GM21529 (cell line): ENCODE results near the gene KRT9.
"Not testable (repeated sequence)": the region's sequence is repeated elsewhere in the genome, so short reads cannot be mapped to it uniquely, and the experiment has no call there.

Source experiments
- ATAC-seq: cut with Tn5 transposase; IDR thresholded peaks from one replicate; pipeline ENCODE4 v1.9.1; 2021; ENCODE audit not compliant: unreplicated experiment

KRT9 gene

GRCh38 chr17:41602524-41602923 is 30.7 kb upstream of the KRT9 start:
- ATAC-seq, result no peak

- ATAC-seq, result no peak
These were observed 28.5 kb upstream of the KRT9 start for GRCh38 chr17:41600318-41600717.

GRCh38 chr17:41599680-41600079 is 27.8 kb upstream of the KRT9 start:
- no peak for ATAC-seq

GRCh38 chr17:41595585-41595984 is 23.7 kb upstream of the KRT9 start:
- no peak for ATAC-seq

- no peak for ATAC-seq
These were observed 22.6 kb upstream of the KRT9 start for GRCh38 chr17:41594363-41594915.

- ATAC-seq, result no peak
These were observed 21.6 kb upstream of the KRT9 start for GRCh38 chr17:41593306-41593981.

GRCh38 chr17:41592601-41593305 is 20.9 kb upstream of the KRT9 start:
- no peak for ATAC-seq

GRCh38 chr17:41589301-41589700 is 17.4 kb upstream of the KRT9 start:
- ATAC-seq, result no peak

GRCh38 chr17:41588126-41588810 is 16.4 kb upstream of the KRT9 start:
- no peak for ATAC-seq

- no peak for ATAC-seq
These were observed 15.1 kb upstream of the KRT9 start, which contains the start of gene KRT14 for GRCh38 chr17:41586863-41587495. KRT14 (minus strand) TSS chr17:41586895; CDS start chr17:41586834, 61 bp downstream.

- ATAC-seq, result no peak
These were observed 13.6 kb upstream of the KRT9 start for GRCh38 chr17:41585301-41586056.

GRCh38 chr17:41584331-41584927 is 12.6 kb upstream of the KRT9 start:
- ATAC-seq, result not testable (repeated sequence)

GRCh38 chr17:41583137-41584127 is 11.6 kb upstream of the KRT9 start:
- ATAC-seq, result no peak

- not testable (repeated sequence) for ATAC-seq
These were observed 10.5 kb upstream of the KRT9 start for GRCh38 chr17:41582061-41582968.

GRCh38 chr17:41581366-41582060 is 9.7 kb upstream of the KRT9 start:
- no peak for ATAC-seq

- ATAC-seq, result no peak
These were observed 9.0 kb upstream of the KRT9 start for GRCh38 chr17:41580687-41581365.

GRCh38 chr17:41580244-41580575 is 8.4 kb upstream of the KRT9 start:
- no peak for ATAC-seq
